ENCODE results near the gene ANKRD22. TPM values are rescaled to one million over a fixed set of nuclear protein-coding genes. Genes with fewer than 3 reads are reported as not detected.

Gene ANKRD22
- total RNA-seq, 3 donors from 2014 or later, result 0.59 to 1.6 TPM; not detected in 1

DNA sequence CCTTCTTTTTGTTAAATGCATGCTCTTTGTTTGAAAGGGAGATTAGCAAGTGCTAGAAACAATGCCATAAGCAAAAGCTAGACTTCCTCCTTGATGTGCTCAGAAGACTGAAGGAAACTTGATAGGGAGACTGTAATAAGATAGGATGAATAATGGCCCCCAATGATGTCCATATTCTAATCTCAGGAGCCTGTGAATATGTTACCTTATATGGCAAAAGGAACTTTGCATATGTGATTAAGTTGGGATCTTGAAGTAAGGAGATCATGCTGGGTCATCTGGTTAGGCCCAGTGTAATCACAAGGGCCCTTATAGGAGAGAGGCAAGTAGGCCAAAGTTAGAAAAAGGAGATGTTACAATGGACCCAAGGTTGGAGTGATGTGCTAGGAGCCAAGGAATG is 62.7 kb downstream of the ANKRD22 start:
- Histone ChIP-seq H3K4me3 (no peak overlapping the region), H3K36me3 (no peaks in the 10 kb centered on the region), H3K27ac (no peak overlapping the region), H3K4me1 (no peaks in the 10 kb centered on the region), H3K27me3 (no peaks in the 10 kb centered on the region), H3K9me3 (no peaks in the 10 kb centered on the region)
- DNase-seq (ENCODE audit: low spot score in 2 of 2), result no peak
- intact Hi-C loops (cut with DNase I; ENCODE audit: low total_unique reads), result no loop called here
- no peak for TF ChIP-seq POLR2A (IDR thresholded peaks at IDR 0.05)
- TF ChIP-seq, protein P1, sequence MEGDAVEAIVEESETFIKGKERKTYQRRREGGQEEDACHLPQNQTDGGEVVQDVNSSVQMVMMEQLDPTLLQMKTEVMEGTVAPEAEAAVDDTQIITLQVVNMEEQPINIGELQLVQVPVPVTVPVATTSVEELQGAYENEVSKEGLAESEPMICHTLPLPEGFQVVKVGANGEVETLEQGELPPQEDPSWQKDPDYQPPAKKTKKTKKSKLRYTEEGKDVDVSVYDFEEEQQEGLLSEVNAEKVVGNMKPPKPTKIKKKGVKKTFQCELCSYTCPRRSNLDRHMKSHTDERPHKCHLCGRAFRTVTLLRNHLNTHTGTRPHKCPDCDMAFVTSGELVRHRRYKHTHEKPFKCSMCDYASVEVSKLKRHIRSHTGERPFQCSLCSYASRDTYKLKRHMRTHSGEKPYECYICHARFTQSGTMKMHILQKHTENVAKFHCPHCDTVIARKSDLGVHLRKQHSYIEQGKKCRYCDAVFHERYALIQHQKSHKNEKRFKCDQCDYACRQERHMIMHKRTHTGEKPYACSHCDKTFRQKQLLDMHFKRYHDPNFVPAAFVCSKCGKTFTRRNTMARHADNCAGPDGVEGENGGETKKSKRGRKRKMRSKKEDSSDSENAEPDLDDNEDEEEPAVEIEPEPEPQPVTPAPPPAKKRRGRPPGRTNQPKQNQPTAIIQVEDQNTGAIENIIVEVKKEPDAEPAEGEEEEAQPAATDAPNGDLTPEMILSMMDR (IDR thresholded peaks at IDR 0.05), result no peak
- no peak for TF ChIP-seq POLR2AphosphoS5 (IDR thresholded peaks at IDR 0.05)

DNA sequence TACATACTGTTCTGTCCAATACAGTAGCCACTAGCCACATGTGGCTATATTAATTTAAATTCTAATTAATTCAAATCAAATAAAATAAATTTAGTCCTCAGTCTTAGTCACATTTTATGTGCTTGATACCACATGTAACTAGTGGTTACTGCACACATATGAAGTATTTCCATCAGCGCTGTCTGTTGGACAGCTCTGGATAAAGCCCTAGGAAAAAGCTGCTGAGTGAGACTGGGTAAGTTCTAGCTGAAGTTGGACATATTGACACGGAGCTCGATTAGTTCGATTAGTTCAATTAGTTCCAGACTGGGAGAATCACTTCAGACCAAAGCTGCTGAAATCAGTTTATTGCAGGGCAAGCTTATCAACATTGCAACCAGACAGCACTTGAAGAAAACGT is 64.2 kb downstream of the ANKRD22 start:
- no peaks in the 10 kb centered on the region for H3K27me3 ChIP-seq
- TF ChIP-seq POLR2AphosphoS5 (IDR thresholded peaks at IDR 0.05), result no peak
- TF ChIP-seq POLR2A (IDR thresholded peaks at IDR 0.05), result no peak
- TF ChIP-seq, protein P1 (IDR thresholded peaks at IDR 0.05), result no peak
- no peaks in the 10 kb centered on the region for H3K9me3 ChIP-seq

DNA sequence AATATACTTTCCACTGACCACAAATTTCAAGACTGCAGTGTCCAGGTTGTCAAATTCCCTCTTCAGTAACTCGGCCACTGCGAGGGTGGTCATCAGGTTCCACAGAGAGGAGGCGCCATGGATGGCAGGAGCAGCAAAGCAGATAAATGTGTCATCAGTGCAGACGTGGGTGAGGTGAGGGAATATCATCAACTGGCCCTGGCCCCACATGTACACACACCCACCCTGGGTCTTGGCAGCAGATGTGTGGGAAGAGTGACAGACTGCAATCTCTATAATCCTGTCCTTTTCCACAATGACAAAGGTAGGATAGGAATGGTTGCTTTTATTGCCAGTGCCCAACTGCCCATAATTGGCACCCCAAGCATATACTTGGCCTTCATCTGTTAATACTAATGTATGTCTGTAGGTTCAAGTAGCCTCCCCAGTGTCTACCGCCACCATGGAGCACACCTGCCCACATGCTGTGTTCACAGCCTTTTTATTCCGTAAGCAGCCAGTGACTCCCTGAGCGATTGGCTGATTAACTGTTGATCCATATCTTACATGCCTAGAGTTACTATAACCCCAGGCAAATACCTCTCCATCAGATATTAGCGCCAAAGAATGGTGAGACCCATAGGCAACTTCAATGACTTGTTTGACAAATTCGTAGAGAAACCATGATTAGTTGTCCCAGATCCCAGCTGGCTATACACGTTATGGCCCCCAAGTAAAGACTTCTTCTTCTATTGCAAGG is 65.4 kb downstream of the ANKRD22 start:
- H3K4me1 ChIP-seq, result no peaks in the 10 kb centered on the region
- H3K4me3 ChIP-seq, result no peak overlapping the region
- H3K9me3 ChIP-seq, result no peaks in the 10 kb centered on the region
- H3K27me3 ChIP-seq, result no peaks in the 10 kb centered on the region
- no peak overlapping the region for H3K27ac ChIP-seq
- intact Hi-C loops (cut with DNase I; ENCODE audit: low total_unique reads), result no loop called here
- H3K36me3 ChIP-seq, result no peaks in the 10 kb centered on the region
- DNase-seq (ENCODE audit: low spot score in 2 of 2), result no peak
- no peak for TF ChIP-seq POLR2A (IDR thresholded peaks at IDR 0.05)
- no peak for TF ChIP-seq POLR2AphosphoS5 (IDR thresholded peaks at IDR 0.05)
- TF ChIP-seq, protein P1 (IDR thresholded peaks at IDR 0.05), result no peak

More for the DNA sequence above, 64.2 kb downstream of the ANKRD22 start:
- Histone ChIP-seq H3K4me3 (no peak overlapping the region), H3K36me3 (no peaks in the 10 kb centered on the region), H3K4me1 (no peaks in the 10 kb centered on the region), H3K27ac (no peak overlapping the region)
- intact Hi-C loops (cut with DNase I; ENCODE audit: low total_unique reads), result no loop called here
- DNase-seq (ENCODE audit: low spot score in 2 of 2), result no peak

DNA sequence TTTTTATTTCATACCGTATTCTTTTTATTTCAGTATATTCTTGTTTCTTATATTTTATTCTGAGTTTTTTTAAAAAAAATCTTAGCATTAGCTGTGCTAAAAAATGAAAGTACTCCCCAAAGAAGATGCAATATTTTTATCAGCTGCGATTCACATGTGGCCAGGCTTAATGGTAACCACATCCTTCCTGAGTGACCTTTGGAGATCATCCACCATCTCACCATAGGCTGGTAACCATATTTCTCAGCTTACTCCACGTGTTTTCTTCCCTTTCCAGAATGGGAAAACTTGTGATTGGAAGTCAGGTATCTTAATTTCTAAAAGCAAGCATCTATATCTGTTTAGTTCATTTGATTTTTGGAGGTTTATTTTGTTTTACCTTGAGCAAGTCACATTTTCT is 67.9 kb downstream of the ANKRD22 start:
- intact Hi-C loops (cut with DNase I; ENCODE audit: low total_unique reads), result no loop called here
- no peak for TF ChIP-seq POLR2AphosphoS5 (IDR thresholded peaks at IDR 0.05)
- TF ChIP-seq POLR2A (IDR thresholded peaks at IDR 0.05), result no peak
- TF ChIP-seq, protein P1 (IDR thresholded peaks at IDR 0.05), result no peak
- no peak overlapping the region for H3K4me3 ChIP-seq
- no peaks in the 10 kb centered on the region for H3K9me3 ChIP-seq
- H3K36me3 ChIP-seq, result no peaks in the 10 kb centered on the region
- no peaks in the 10 kb centered on the region for H3K27me3 ChIP-seq
- no peak for DNase-seq (ENCODE audit: low spot score in 2 of 2)
- H3K27ac ChIP-seq, result no peak overlapping the region
- no peaks in the 10 kb centered on the region for H3K4me1 ChIP-seq

DNA sequence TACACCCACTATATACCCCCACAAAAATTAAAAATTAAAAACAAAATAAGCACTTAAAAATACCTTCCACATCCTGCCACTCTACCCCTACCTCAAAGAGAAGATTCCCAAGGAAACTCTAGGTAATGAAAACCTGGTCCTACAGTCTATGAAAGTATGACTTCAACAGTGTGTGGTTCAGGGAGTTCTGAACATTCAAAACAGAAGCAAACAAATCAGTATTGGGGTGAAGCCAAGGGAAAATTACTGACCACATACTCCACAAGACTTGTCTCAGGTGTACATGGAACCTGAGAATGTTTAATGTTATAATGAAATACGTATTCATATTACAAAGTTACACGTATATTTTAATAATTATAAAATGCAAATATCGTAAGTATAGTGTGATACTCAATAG is 69.4 kb downstream of the ANKRD22 start:
- Histone ChIP-seq H3K4me3 (no peak overlapping the region), H3K27ac (no peak overlapping the region), H3K36me3 (no peaks in the 10 kb centered on the region), H3K4me1 (no peaks in the 10 kb centered on the region), H3K9me3 (no peaks in the 10 kb centered on the region), H3K27me3 (no peaks in the 10 kb centered on the region)
- TF ChIP-seq POLR2AphosphoS5 (IDR thresholded peaks at IDR 0.05) (no peak), POLR2A (IDR thresholded peaks at IDR 0.05) (no peak)
- TF ChIP-seq, protein P1 (IDR thresholded peaks at IDR 0.05), result no peak
- DNase-seq (ENCODE audit: low spot score in 2 of 2), result no peak
- intact Hi-C loops (cut with DNase I; ENCODE audit: low total_unique reads), result no loop called here

All from breast epithelium (tissue), 4 donors.